ENCODE results near the gene USP32. TPM values are rescaled to one million over a fixed set of nuclear protein-coding genes. Genes with fewer than 3 reads are reported as not detected.
"Not testable (repeated sequence)": the region's sequence is repeated elsewhere in the genome, so short reads cannot be mapped to it uniquely, and the experiment has no call there.

The USP32 gene
- total and polyA plus RNA-seq, 2 donors (not counting 3 experiments of a cell fraction or from before 2014, with no cell fraction given): 15.7 to 52.9 TPM

- ChIA-PET CTCF (no interaction called here), POLR2A (no interaction called here)
- peak; percentile 12 for DNase-seq (ENCODE audit: low read depth, low spot score)
- no peaks in the 10 kb centered on the region for H4K20me1 ChIP-seq (replicated peaks; ENCODE audit: control insufficient read depth, extremely low read depth, insufficient read depth, low read length)
- no TSS peak for BruUV-seq (replicated peaks)
- no peak overlapping the region for H3K4me2 ChIP-seq (ENCODE audit: insufficient read depth, low read length)
- H3K27me3 ChIP-seq (ENCODE audit: control insufficient read depth in 2 of 2, insufficient read depth in 2 of 2, low read length in 2 of 2): no peaks in the 10 kb centered on the region
- H3K27ac ChIP-seq (ENCODE audit: insufficient read depth, low read depth, low read length): no peak overlapping the region
- intact Hi-C loops (cut with micrococcal nuclease): loop anchor here (1.0 kb wide), 1 partner anchor 86 kb away; no protein-coding TSS in a partner anchor
- H3K9me1 ChIP-seq (replicated peaks; ENCODE audit: control insufficient read depth, extremely low read depth, insufficient read depth, low read length): no peaks in the 10 kb centered on the region
- dilution Hi-C loops (cut with MboI; ENCODE audit: extremely low pct_ligation_motif_present, low sequenced_read_pairs): no loop called here
- H2AFZ ChIP-seq (ENCODE audit: low read depth, low read length): no peak overlapping the region
- H3K4me1 ChIP-seq (ENCODE audit: control insufficient read depth, extremely low read depth, insufficient read depth, low read length): no peaks in the 10 kb centered on the region
- H3K36me3 ChIP-seq (ENCODE audit: control insufficient read depth in 2 of 2, extremely low read depth in 1 of 2, insufficient read depth in 2 of 2, low read length in 2 of 2): peaks cover 1 to 2% of the 10 kb centered on the region in 2 experiments
- H3K9ac ChIP-seq (replicated peaks; ENCODE audit: extremely low read depth, insufficient read depth, low read length): no peak overlapping the region
- H3K9me3 ChIP-seq (replicated peaks; ENCODE audit: control insufficient read depth, insufficient read depth, low read length): no peaks in the 10 kb centered on the region
- FAIRE-seq: no peak
- H3K4me3 ChIP-seq (replicated peaks in 1 of 3; ENCODE audit: insufficient read depth in 1 of 3, low read depth in 1 of 3, low read length in 3 of 3): no peak overlapping the region
- TF ChIP-seq, protein P1, sequence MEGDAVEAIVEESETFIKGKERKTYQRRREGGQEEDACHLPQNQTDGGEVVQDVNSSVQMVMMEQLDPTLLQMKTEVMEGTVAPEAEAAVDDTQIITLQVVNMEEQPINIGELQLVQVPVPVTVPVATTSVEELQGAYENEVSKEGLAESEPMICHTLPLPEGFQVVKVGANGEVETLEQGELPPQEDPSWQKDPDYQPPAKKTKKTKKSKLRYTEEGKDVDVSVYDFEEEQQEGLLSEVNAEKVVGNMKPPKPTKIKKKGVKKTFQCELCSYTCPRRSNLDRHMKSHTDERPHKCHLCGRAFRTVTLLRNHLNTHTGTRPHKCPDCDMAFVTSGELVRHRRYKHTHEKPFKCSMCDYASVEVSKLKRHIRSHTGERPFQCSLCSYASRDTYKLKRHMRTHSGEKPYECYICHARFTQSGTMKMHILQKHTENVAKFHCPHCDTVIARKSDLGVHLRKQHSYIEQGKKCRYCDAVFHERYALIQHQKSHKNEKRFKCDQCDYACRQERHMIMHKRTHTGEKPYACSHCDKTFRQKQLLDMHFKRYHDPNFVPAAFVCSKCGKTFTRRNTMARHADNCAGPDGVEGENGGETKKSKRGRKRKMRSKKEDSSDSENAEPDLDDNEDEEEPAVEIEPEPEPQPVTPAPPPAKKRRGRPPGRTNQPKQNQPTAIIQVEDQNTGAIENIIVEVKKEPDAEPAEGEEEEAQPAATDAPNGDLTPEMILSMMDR (IDR thresholded peaks at IDR 0.05; ENCODE audit: extremely low read depth in 1 of 2, insufficient read depth in 1 of 2, low read depth in 1 of 2, low read length in 2 of 2): no peak
- TF ChIP-seq POLR2A (IDR thresholded peaks at IDR 0.05; ENCODE audit: low read depth, low read length) (no peak), MYC (IDR thresholded peaks at IDR 0.05; ENCODE audit: low read depth, low read length) (no peak), EZH2 (IDR thresholded peaks at IDR 0.05; ENCODE audit: borderline replicate concordance, low read depth, low read length, severe bottlenecking) (no peak), FOS (IDR thresholded peaks at IDR 0.05; ENCODE audit: borderline replicate concordance, insufficient read depth, low read length) (no peak), MAX (IDR thresholded peaks at IDR 0.05; ENCODE audit: insufficient read depth, insufficient read length) (no peak), GATA2 (IDR thresholded peaks at IDR 0.05; ENCODE audit: insufficient read depth, insufficient read length, low read depth, low read length) (no peak), POLR2AphosphoS5 (IDR thresholded peaks at IDR 0.05; ENCODE audit: insufficient read depth, low read depth, low read length) (no peak), JUN (IDR thresholded peaks at IDR 0.05; ENCODE audit: borderline replicate concordance, insufficient read depth, insufficient read length, low read depth) (no peak)
- no peaks in the 10 kb centered on the region for H3K79me2 ChIP-seq (ENCODE audit: control insufficient read depth, insufficient read depth, low read length)
Observed at GRCh38 chr17:60229188-60229802, 162.6 kb downstream of the USP32 start.

DNA sequence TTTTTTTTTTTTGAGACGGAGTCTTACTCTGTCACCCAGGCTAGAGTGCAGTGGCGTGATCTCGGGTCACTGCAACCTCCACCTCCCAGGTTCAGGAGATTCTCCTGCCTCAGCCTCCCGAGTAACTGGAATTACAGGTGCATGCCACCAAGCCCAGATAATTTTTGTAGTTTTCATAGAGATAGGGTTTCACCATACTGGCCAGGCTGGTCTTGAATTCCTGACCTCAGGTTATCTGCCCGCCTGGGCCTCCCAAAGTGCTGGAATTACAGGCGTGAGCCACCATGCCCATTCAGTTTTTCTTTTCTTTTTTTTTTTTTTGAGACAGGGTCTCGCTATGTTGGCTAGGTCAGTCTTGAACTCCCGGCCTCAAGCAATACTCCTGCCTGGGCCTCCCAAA lies 164.7 kb downstream of the USP32 start:
- intact Hi-C loops (cut with micrococcal nuclease); H3K4me2 ChIP-seq (ENCODE audit: insufficient read depth, low read length); POLR2A ChIA-PET; H3K27ac ChIP-seq (ENCODE audit: insufficient read depth, low read depth, low read length); BruUV-seq (replicated peaks); H3K36me3 ChIP-seq (ENCODE audit: control insufficient read depth in 2 of 2, extremely low read depth in 1 of 2, insufficient read depth in 2 of 2, low read length in 2 of 2); H3K9ac ChIP-seq (replicated peaks; ENCODE audit: extremely low read depth, insufficient read depth, low read length); dilution Hi-C loops (cut with MboI; ENCODE audit: extremely low pct_ligation_motif_present, low sequenced_read_pairs); H4K20me1 ChIP-seq (replicated peaks; ENCODE audit: control insufficient read depth, extremely low read depth, insufficient read depth, low read length); H3K9me3 ChIP-seq (replicated peaks; ENCODE audit: control insufficient read depth, insufficient read depth, low read length); H3K9me1 ChIP-seq (replicated peaks; ENCODE audit: control insufficient read depth, extremely low read depth, insufficient read depth, low read length); FAIRE-seq; DNase-seq (ENCODE audit: low read depth, low spot score); H3K27me3 ChIP-seq (ENCODE audit: control insufficient read depth in 2 of 2, insufficient read depth in 2 of 2, low read length in 2 of 2); H2AFZ ChIP-seq (ENCODE audit: low read depth, low read length); H3K4me3 ChIP-seq (replicated peaks in 1 of 3; ENCODE audit: insufficient read depth in 1 of 3, low read depth in 1 of 3, low read length in 3 of 3); H3K79me2 ChIP-seq (ENCODE audit: control insufficient read depth, insufficient read depth, low read length): not testable (repeated sequence)
- peaks cover 10% of the 10 kb centered on the region for H3K4me1 ChIP-seq (ENCODE audit: control insufficient read depth, extremely low read depth, insufficient read depth, low read length)
- CTCF ChIA-PET: interaction anchor here (1.4 kb wide), 1 partner anchor 84 kb away, joined by 3 read pairs; no protein-coding TSS in a partner anchor

All from endothelial cell of umbilical vein (primary cell).